Limb (tissue), 2 donors: ENCODE results near the gene MBD6.

ENCODE experiments used
- DNase-seq, 2 donors: peaks; one replicate each; pipeline ENCODE4 v3.0.0-alpha.2; 2016; ENCODE audit errors: extremely low spot score in 2 of 2

The MBD6 gene

DNA sequence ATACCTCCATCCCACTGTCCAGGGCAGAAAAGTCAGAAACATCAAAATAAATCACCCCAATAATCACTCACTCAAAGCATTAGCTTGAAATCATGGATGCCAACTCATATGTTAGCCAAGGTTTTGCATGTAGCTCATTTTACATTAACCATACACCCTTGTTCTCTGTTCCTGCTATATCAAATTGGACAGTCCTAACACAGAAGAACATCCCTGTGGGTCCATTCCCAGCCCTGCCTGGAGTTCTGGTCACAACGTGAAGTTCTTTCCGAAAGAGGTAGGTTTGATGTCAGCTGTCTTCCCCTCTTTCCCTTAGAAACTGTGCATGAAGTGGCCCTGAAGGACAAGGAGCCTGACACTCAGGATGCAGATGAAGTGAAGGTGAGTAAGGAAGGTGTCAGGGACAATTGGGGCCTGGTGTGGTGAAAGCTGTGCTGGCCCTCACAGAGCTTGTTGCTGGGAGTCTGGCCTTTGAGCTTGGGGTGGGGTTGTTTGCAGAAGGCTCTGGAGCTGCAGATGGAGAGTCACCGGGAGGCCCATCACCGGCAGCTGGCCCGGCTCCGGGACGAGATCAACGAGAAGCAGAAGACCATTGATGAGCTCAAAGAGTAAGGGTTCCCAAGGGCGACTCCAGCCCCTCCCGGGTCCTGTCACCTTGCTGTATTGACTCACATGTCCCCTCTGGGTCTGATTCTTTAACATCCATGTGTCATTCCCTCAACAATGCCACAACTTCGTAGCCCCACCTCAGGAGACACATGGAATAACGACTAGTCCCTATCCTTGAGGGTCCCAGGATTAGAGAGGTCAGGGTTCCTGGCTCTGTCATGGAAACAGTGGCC, 53.4 kb downstream of the MBD6 start:
- DNase-seq: no peak

DNA sequence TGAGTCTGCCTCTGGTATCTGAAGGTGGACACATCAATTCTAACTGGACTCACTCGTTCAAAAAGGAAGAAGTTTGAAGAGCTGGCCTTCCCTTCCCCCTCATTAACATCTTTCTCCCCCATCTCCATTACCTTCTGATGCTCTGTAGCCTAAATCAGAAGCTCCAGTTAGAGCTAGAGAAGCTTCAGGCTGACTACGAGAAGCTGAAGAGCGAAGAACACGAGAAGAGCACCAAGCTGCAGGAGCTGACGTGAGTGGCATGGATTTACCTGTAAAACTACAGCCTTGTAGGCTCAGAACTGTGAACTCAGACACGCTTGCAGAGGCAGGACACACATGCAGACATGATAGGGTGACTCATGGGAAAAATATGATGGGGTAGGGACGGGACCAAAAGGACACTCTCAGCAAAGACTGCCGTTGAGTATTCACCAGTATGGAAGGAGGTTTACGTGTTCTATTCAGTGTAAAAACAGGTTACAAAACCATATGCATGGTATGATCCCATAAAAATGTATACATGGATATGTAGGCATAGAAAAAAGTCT, 54.1 kb downstream of the MBD6 start:
- no peak for DNase-seq

GRCh38 chr12:57577981-57578758, 55.5 kb downstream of the MBD6 start:
- no peak for DNase-seq

- DNase-seq: no peak
Observed at GRCh38 chr12:57579011-57579410, 56.4 kb downstream of the MBD6 start.
